ENCODE results near the gene LGALS7B.
A peak's percentile ranks its signal among the peaks of the same experiment; 100 is the strongest.

Gene LGALS7B

DNA sequence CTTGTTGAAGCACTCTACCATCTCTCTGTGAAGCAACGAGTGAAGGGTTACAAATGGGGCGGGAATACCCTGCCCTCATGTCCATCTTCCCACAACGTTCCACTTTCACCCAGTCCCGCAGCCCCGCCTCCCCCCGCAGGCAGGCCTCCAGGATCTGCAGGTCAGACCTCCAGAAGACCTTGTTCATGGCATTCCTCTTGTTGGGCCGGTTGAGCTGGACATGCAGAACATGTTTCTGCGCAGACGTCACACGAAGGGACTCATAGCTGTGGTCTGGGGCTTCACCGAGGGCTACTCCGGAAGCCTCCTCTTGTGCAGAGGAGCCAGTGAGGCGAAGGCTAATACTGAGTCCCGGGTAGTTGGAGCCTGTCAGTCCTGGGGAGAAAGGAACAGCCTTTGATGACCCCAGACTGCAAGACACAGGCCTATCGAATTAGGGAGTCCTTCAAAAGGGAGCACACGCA lies 42.2 kb downstream of the LGALS7B start:
- Histone ChIP-seq H3K9me3 (no peaks in the 10 kb centered on the region), H3K27me3 (ENCODE audit: low read depth) (no peaks in the 10 kb centered on the region), H3K36me3 (replicated peaks) (peaks cover 21% of the 10 kb centered on the region), H3K4me3 (peak overlapping the region; percentile 66), H3K4me1 (peaks cover 8% of the 10 kb centered on the region)
- DNase-seq (ENCODE audit: low spot score in 2 of 2), result peak in 1 of 2 experiments; percentile 59
- in situ Hi-C loops (cut with MboI; ENCODE audit: low sequenced_read_pairs), result no loop called here

DNA sequence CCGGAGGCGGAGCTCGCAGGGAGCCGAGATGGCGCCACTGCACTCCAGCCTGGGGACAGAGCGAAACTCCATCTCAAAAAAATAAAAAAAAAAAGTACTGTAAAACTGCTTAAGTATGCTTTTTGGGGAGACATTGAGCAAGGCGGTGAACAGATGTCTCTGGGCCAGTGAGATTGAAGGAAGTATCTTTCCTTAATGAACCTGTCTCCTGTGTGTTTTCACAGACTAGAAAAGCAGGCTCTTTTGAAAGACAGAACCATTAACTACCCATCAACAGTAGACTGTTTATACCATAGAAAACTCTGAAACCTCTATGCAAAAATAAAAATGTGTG lies 44.1 kb downstream of the LGALS7B start:
- peaks cover 11% of the 10 kb centered on the region for H3K4me1 ChIP-seq
- DNase-seq (ENCODE audit: low spot score in 2 of 2), result no peak
- H3K9me3 ChIP-seq, result no peaks in the 10 kb centered on the region
- no peak overlapping the region for H3K4me3 ChIP-seq
- no peaks in the 10 kb centered on the region for H3K27me3 ChIP-seq (ENCODE audit: low read depth)
- peaks cover 34% of the 10 kb centered on the region for H3K36me3 ChIP-seq (replicated peaks)
- in situ Hi-C loops (cut with MboI; ENCODE audit: low sequenced_read_pairs), result no loop called here

DNA sequence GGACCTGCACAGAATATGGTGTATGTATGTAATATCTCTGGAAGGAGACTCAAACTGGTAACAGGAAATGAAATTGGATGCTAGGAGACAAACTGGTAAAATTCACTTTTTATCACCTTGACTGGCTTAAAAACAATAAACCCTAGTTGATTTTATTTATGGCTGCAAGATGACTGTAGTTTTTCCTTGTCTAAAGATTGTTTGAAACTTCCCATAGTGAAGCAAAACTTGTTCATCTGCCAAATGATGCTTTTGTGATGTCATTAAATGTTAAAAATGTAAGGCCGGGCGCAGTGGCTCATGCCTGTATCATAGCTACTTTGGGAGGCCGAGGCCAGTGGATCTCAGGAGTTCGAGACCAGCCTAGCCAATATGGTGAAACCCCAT lies 45.1 kb downstream of the LGALS7B start:
- Histone ChIP-seq H3K36me3 (replicated peaks) (peaks cover 41% of the 10 kb centered on the region), H3K4me1 (peaks cover 11% of the 10 kb centered on the region), H3K9me3 (no peaks in the 10 kb centered on the region), H3K27me3 (ENCODE audit: low read depth) (no peaks in the 10 kb centered on the region), H3K4me3 (no peak overlapping the region)
- no peak for DNase-seq (ENCODE audit: low spot score in 2 of 2)
- in situ Hi-C loops (cut with MboI; ENCODE audit: low sequenced_read_pairs), result no loop called here

DNA sequence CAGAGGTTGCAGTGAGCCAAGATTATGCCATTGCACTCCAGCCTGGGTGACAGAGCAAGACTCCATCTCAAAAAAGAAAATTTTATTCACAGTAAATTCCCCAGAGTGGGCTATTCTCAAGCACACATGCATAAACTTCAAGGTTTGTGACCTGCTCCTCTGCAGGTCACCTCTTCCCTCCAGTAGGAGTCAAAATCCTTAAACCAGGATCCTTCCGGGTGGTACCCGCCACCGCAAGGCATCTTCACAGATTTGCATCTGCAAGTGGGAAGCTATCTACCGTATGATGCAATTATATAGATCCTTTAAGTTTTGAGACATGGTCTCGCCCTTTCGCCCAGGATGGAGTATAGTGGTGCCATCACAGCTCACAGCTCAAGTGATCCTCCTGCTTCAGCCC lies 45.6 kb downstream of the LGALS7B start:
- Histone ChIP-seq H3K27me3 (ENCODE audit: low read depth) (no peaks in the 10 kb centered on the region), H3K36me3 (replicated peaks) (peaks cover 46% of the 10 kb centered on the region), H3K9me3 (no peaks in the 10 kb centered on the region), H3K4me1 (peaks cover 11% of the 10 kb centered on the region), H3K4me3 (no peak overlapping the region)
- DNase-seq (ENCODE audit: low spot score in 2 of 2), result no peak
- in situ Hi-C loops (cut with MboI; ENCODE audit: low sequenced_read_pairs), result no loop called here

DNA sequence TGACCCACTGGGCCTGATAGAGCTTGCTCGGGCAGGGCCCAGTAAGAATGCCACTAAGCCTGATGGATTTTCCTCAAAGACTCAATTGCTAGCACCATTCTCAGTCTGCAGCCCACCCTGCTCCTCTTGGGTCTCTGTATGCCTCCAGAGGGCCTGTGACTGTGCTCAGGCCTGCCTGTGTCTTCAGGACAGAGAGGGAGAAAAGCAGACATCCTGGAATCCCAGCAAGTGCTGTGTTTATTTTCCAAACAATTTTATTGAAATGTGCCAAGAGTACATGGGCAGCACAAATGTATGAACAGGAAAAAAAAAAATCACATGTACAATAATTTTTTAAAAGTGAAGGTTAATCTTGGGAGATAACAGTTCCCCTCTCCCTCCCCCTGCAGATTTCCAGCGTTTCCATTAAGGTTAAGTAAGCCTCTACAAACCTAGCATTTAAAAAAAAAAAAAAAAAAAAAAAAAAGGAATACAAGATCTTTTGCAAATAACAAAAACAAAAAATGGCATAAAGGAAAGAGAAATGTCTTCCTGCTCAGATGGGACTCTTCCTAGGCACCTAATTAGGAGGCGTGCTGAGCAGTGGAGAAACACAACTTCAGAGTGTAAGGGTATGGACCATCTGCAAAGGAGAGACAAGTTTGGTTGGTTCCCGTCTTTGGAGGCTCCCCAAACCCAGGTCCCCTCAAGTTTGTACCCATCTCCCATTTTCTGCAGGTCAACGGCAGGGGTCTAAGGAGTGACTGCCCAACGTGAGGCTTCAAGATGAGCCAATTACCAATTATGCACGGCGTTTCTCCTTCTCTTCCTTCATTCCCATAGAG lies 47.4 kb downstream of the LGALS7B start:
- H3K9me3 ChIP-seq, result no peaks in the 10 kb centered on the region
- H3K4me3 ChIP-seq, result no peak overlapping the region
- H3K27me3 ChIP-seq (ENCODE audit: low read depth), result no peaks in the 10 kb centered on the region
- H3K36me3 ChIP-seq (replicated peaks), result peaks cover 57% of the 10 kb centered on the region
- in situ Hi-C loops (cut with MboI; ENCODE audit: low sequenced_read_pairs), result no loop called here
- H3K4me1 ChIP-seq, result peaks cover 5% of the 10 kb centered on the region
- no peak for DNase-seq (ENCODE audit: low spot score in 2 of 2)

DNA sequence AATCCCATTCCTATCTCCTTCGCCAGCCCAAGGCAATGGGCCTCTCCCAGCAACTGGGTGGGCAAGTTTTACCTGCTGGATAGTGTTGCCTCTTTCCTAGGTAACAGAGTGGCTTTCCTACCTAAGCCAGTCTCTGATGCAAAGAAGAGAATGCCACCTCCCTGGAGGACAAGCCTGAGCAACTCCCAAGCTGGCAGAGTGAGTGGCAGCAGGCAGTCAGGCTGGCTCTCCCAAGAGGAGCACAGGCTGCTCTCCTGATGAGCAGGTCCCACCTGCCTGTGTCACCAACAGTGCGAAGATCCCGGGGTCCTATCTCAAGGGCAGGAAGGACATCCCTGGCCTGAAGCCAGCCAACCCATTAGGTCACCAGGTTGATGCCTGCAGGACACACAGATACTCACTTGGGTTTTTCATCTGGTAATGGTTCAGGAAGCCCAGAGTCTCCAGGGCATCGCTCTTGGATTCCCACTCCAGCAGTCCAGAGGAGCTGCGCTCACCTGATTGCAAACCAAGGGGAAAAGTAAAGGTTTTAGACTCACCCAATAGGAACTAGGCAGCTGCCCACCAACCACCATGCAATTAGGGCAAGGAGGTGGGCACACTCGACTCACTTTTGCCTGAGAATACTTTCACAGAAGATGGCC lies 48.1 kb downstream of the LGALS7B start:
- in situ Hi-C loops (cut with MboI; ENCODE audit: low sequenced_read_pairs), result no loop called here
- Histone ChIP-seq H3K4me1 (peaks cover 4% of the 10 kb centered on the region), H3K9me3 (no peaks in the 10 kb centered on the region), H3K27me3 (ENCODE audit: low read depth) (no peaks in the 10 kb centered on the region), H3K36me3 (replicated peaks) (peaks cover 63% of the 10 kb centered on the region), H3K4me3 (no peak overlapping the region)
- DNase-seq (ENCODE audit: low spot score in 2 of 2), result no peak

DNA sequence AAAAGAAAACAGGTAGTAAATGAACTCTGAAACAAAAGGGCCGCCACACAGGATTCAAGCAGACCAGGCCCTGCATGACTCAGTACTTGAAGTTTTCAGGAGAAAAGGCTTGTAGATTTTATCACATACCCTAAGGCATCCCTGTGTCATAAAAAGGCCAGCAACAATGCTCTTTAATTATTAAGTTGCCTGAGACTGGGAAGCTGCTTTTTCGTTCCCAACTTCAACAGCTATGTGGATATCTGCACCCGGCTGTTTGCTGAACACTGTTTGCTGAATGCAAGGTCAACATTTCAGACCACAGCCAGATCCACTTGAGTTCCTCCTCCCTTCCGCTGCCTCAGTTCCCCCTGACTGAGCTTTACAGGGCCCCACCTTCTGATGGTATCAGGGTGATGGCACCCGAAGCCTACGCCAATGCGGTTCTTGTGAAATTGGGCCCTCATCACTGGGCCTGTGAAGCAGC lies 48.7 kb downstream of the LGALS7B start:
- peak; percentile 36 to 48 for DNase-seq (ENCODE audit: low spot score in 2 of 2)
- H3K36me3 ChIP-seq (replicated peaks), result peaks cover 69% of the 10 kb centered on the region
- H3K27me3 ChIP-seq (ENCODE audit: low read depth), result no peaks in the 10 kb centered on the region
- in situ Hi-C loops (cut with MboI; ENCODE audit: low sequenced_read_pairs), result no loop called here
- H3K4me3 ChIP-seq, result no peak overlapping the region
- 0 out of 2 replicates have a peak, but pooled peaks cover 2% of the 10 kb centered on the region for H3K4me1 ChIP-seq
- H3K9me3 ChIP-seq, result no peaks in the 10 kb centered on the region

DNA sequence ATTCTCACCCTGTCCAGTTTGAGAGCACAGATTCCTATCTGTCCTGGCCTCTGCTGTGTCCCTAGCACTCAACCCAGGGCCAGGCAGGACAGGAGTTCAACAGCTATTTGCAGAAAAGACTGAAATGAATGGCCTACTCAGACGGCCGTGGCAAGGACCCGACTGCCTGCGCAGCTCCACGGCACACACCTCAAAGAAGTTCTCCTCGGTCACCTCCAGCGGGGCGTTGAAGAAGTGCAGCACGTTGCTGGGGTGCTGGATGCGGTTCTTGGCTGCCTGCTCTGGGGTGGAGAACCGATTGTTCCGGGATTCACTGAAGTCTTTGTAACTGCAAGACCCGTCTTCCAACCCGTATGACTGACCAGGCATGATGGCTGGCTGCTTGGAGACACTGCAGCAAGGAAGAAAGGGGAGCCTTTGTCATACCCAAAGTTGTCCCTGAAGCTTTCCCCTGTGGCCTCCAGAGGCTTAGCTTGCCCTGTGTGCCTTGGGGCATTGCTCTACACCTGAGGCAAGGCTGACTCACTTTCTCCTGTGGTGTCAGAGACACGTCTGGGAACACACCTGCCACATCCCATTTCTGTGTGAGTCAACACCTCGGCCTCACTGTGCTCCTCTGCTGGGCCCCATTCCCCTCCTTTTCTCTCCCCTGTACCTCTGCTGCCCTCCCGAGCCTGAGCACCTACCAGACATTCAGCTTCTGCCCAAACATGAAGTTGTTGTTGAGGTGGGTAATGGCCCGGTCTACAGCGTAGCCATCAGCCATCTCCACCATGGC lies 49.4 kb downstream of the LGALS7B start:
- no peaks in the 10 kb centered on the region for H3K9me3 ChIP-seq
- in situ Hi-C loops (cut with MboI; ENCODE audit: low sequenced_read_pairs), result no loop called here
- no peak overlapping the region for H3K4me3 ChIP-seq
- H3K36me3 ChIP-seq (replicated peaks), result peaks cover 76% of the 10 kb centered on the region
- H3K27me3 ChIP-seq (ENCODE audit: low read depth), result no peaks in the 10 kb centered on the region
- DNase-seq (ENCODE audit: low spot score in 2 of 2), result no peak
- 0 out of 2 replicates have a peak, but pooled peaks cover 2% of the 10 kb centered on the region for H3K4me1 ChIP-seq

DNA sequence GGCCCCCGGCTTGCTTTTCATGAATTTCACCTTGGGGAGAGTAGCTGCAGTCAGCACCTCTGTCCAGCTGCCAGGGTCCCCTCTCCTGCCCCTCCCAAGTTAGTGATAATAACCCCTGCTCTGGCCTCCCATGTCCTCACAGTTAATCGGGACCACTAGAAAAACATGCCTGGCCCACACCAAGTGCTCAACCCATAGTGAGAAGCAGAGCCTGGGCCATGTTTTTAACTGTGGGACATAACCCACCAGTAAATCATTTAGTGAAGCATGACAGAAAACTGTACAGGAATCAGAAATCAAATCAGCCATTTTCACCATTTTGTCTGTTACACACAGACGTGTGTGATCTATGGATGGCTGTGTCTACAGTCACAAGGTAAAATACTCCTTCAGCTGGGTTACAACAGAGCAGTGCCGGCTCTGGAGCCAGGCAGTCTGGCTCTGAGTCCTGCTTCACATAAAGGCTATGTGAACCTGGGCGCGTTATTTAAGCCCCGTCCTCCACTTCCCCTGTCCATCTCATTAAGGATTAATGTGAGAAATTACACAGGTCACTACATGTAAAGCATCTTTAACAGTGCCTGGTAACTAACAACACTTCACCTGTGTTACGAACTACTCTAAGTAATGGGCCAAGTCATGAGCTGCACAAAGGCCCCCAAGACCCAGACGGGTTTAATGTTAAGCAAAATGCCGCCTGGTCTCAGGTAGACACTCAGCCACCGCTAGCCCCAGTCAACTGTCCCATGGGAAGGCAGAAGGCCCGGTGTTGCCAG lies 50.2 kb downstream of the LGALS7B start:
- Histone ChIP-seq H3K4me1 (0 out of 2 replicates have a peak, but pooled peaks cover 2% of the 10 kb centered on the region), H3K9me3 (no peaks in the 10 kb centered on the region), H3K36me3 (replicated peaks) (peaks cover 84% of the 10 kb centered on the region), H3K4me3 (no peak overlapping the region), H3K27me3 (ENCODE audit: low read depth) (no peaks in the 10 kb centered on the region)
- no peak for DNase-seq (ENCODE audit: low spot score in 2 of 2)
- in situ Hi-C loops (cut with MboI; ENCODE audit: low sequenced_read_pairs), result no loop called here

DNA sequence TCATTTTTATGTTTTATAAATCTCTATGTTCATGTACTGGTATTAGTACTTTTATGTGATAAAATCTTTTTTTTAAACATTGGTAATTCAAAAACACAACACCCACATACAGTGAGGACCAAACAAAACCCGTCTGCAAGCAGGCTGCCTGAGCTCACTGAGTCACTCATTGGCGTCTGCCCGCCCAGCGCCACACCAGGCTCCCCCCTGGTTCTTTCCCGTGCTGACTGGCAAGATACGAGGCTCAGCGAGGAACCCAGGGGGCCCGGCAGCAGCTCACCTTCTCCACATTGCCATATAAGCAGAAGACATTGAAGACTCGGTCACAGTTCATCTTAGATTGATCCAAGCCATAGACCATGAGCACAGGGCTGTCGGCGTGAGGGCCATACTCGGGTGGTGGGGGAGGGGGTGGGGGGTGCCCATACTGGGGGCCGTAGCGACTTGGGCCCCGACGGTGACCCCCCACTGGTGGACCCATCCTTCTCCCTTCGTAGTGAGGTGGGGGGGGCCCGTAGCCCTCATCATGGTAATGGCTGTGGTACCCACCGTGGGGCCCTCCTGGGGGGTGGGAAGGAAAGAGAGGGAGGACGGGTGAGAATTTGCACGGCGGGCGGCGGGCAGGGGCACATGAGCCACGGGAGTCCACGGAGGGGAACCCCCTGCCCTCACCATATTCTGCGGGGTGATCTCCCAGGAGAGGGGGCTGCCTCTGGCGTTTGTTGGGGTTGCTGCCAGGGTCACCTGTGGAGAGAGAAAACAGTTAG lies 51.0 kb downstream of the LGALS7B start:
- Histone ChIP-seq H3K36me3 (replicated peaks) (peaks cover 92% of the 10 kb centered on the region), H3K4me1 (0 out of 2 replicates have a peak, but pooled peaks cover 2% of the 10 kb centered on the region), H3K4me3 (no peak overlapping the region), H3K27me3 (ENCODE audit: low read depth) (no peaks in the 10 kb centered on the region), H3K9me3 (no peaks in the 10 kb centered on the region)
- DNase-seq (ENCODE audit: low spot score in 2 of 2), result no peak
- in situ Hi-C loops (cut with MboI; ENCODE audit: low sequenced_read_pairs), result no loop called here

DNA sequence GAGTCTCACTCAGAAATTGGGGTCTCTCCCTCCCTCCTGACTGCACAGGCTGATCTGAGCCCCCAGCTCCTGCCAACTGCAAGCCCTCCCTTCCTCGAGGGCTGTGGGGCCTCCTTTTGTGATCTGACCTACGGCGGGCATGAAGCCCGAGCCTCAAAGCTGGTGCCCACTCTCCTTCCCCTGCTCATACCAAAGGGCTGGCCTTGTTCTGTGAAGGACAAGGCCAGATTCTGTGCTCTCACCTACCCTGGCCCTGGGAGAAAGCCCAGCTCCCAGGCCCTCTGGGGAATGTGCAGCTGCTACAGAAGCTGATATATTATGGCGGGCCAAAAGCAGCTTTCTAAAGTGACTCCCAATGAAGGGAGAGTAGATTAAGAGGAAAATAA lies 51.6 kb downstream of the LGALS7B start:
- Histone ChIP-seq H3K36me3 (replicated peaks) (peaks cover 94% of the 10 kb centered on the region), H3K4me3 (no peak overlapping the region), H3K4me1 (0 out of 2 replicates have a peak, but pooled peaks cover 2% of the 10 kb centered on the region), H3K9me3 (no peaks in the 10 kb centered on the region), H3K27me3 (ENCODE audit: low read depth) (no peaks in the 10 kb centered on the region)
- in situ Hi-C loops (cut with MboI; ENCODE audit: low sequenced_read_pairs), result no loop called here
- no peak for DNase-seq (ENCODE audit: low spot score in 2 of 2)
